HEK293 (cell line): ENCODE measurements around the gene NCKAP1.
A peak's percentile ranks its signal among the peaks of the same experiment; 100 is the strongest.

Experiments
- CTCF ChIA-PET: fragments of 350-600 bp; formaldehyde crosslinking; extraction: SDS; loops from one replicate; lab custom pipeline; 2021; ENCODE audit warnings: antibody characterized with exemption; lab: Yijun Ruan, JAX
- POLR2A ChIA-PET: fragments of 300-600 bp; formaldehyde crosslinking; extraction: SDS; loops from one replicate; lab custom pipeline; 2020; ENCODE audit warnings: antibody characterized with exemption, inconsistent platforms; lab: Yijun Ruan, JAX
- H3K27ac ChIP-seq: fragments of 200-500 bp; sonication (Bioruptor generic); 2 replicates; pipeline ENCODE4 v1.5.1; 2014; ENCODE audit warnings: low read depth, low read length, control low read depth, inconsistent platforms; ENCODE audit errors: extremely low read depth
- H3K36me3 ChIP-seq, 2 experiments: fragments of 200-500 bp in 1 of 2; sonication (Bioruptor generic) in 1 of 2; 1 replicate in 1 of 2; 2 replicates in 1 of 2; pipeline ENCODE4 v1.5.1; 2014 to 2017; ENCODE audit warnings: inconsistent platforms in 2 of 2, low read length in 2 of 2; ENCODE audit not compliant: control insufficient read depth in 2 of 2, insufficient read depth in 1 of 2
- H3K4me1 ChIP-seq: fragments of 200-500 bp; sonication (Bioruptor generic); 2 replicates; pipeline ENCODE4 v1.5.1; 2014; ENCODE audit warnings: mild to moderate bottlenecking, low read length, inconsistent platforms; ENCODE audit not compliant: control insufficient read depth, insufficient read depth
- H3K4me3 ChIP-seq: 2 replicates; pipeline ENCODE4 v1.5.1; 2011; ENCODE audit warnings: low read depth, mild to moderate bottlenecking, control low read depth, low read length, moderate library complexity
- H3K9me3 ChIP-seq: fragments of 200-500 bp; sonication (Bioruptor generic); 2 replicates; pipeline ENCODE4 v1.5.1; 2014; ENCODE audit warnings: low read depth, low read length, inconsistent platforms; ENCODE audit not compliant: control insufficient read depth, insufficient read depth
- EGR2 ChIP-seq: fragments of 450-650 bp; formaldehyde crosslinking; IDR thresholded peaks from 2 replicates; pipeline ENCODE4 v1.5.1; 2016; ENCODE audit warnings: low read depth, missing biosample characterization, missing genetic modification characterization
- HOXD13 ChIP-seq: sonication (generic); formaldehyde crosslinking; IDR thresholded peaks from 2 replicates; pipeline ENCODE4 v1.8.0; 2022; ENCODE audit warnings: missing genetic modification reagents, borderline replicate concordance
- KLF10 ChIP-seq: fragments of 450-650 bp; IDR thresholded peaks from 2 replicates; pipeline ENCODE4 v1.5.1; 2018; ENCODE audit warnings: missing biosample characterization, mild to moderate bottlenecking, missing genetic modification characterization
- MZF1 ChIP-seq: fragments of 450-650 bp; formaldehyde crosslinking; IDR thresholded peaks from 2 replicates; pipeline ENCODE4 v1.5.1; 2017; ENCODE audit warnings: missing biosample characterization, missing genetic modification characterization, borderline replicate concordance
- OVOL3 ChIP-seq: fragments of 450-650 bp; formaldehyde crosslinking; IDR thresholded peaks from 2 replicates; pipeline ENCODE4 v1.5.1; 2016; ENCODE audit warnings: missing biosample characterization, missing genetic modification characterization
- YY1 ChIP-seq: fragments of 450-650 bp; formaldehyde crosslinking; IDR thresholded peaks from 2 replicates; pipeline ENCODE4 v1.5.1; 2018; ENCODE audit warnings: missing biosample characterization, missing genetic modification characterization
- ZBTB17 ChIP-seq: fragments of 450-650 bp; formaldehyde crosslinking; IDR thresholded peaks from 2 replicates; pipeline ENCODE4 v1.5.1; 2016; ENCODE audit warnings: missing biosample characterization, missing genetic modification characterization
- ZBTB20 ChIP-seq: fragments of 450-650 bp; formaldehyde crosslinking; IDR thresholded peaks from 2 replicates; pipeline ENCODE4 v1.5.1; 2016; ENCODE audit warnings: missing biosample characterization, missing genetic modification characterization
- ZFHX2 ChIP-seq: fragments of 450-650 bp; formaldehyde crosslinking; conservative IDR thresholded peaks from 2 replicates; pipeline ENCODE4 v1.5.1; 2016; ENCODE audit warnings: missing biosample characterization, missing genetic modification characterization
- ZNF140 ChIP-seq: fragments of 450-650 bp; formaldehyde crosslinking; IDR thresholded peaks from 2 replicates; pipeline ENCODE4 v1.5.1; 2016; ENCODE audit warnings: missing biosample characterization, missing genetic modification characterization
- ZNF157 ChIP-seq: fragments of 450-650 bp; formaldehyde crosslinking; IDR thresholded peaks from 2 replicates; pipeline ENCODE4 v1.5.1; 2016; ENCODE audit warnings: missing biosample characterization, missing genetic modification characterization
- ZNF24 ChIP-seq: fragments of 450-650 bp; formaldehyde crosslinking; IDR thresholded peaks from 2 replicates; pipeline ENCODE4 v1.5.1; 2016; ENCODE audit warnings: missing biosample characterization, missing genetic modification characterization
- ZNF248 ChIP-seq: fragments of 450-650 bp; formaldehyde crosslinking; IDR thresholded peaks from 2 replicates; pipeline ENCODE4 v1.5.1; 2017; ENCODE audit warnings: missing biosample characterization, missing genetic modification characterization
- ZNF473 ChIP-seq: fragments of 450-650 bp; formaldehyde crosslinking; IDR thresholded peaks from 2 replicates; pipeline ENCODE4 v1.5.1; 2017; ENCODE audit warnings: missing biosample characterization, missing genetic modification characterization
- ZNF488 ChIP-seq: fragments of 450-650 bp; formaldehyde crosslinking; IDR thresholded peaks from 2 replicates; pipeline ENCODE4 v1.5.1; 2016; ENCODE audit warnings: missing biosample characterization, missing genetic modification characterization
- ZNF513 ChIP-seq: fragments of 450-650 bp; IDR thresholded peaks from 2 replicates; pipeline ENCODE4 v1.5.1; 2018; ENCODE audit warnings: missing biosample characterization, missing genetic modification characterization
- ZNF560 ChIP-seq: fragments of 450-650 bp; formaldehyde crosslinking; IDR thresholded peaks from 2 replicates; pipeline ENCODE4 v1.5.1; 2017; ENCODE audit warnings: missing biosample characterization, missing genetic modification characterization, borderline replicate concordance
- ZNF596 ChIP-seq: fragments of 450-650 bp; IDR thresholded peaks from 2 replicates; pipeline ENCODE4 v1.5.0; 2018; ENCODE audit warnings: missing biosample characterization, mild to moderate bottlenecking, missing genetic modification characterization, moderate library complexity
- ZNF623 ChIP-seq: fragments of 450-650 bp; formaldehyde crosslinking; IDR thresholded peaks from 2 replicates; pipeline ENCODE4 v1.5.1; 2016; ENCODE audit warnings: missing biosample characterization, missing genetic modification characterization
- ZNF629 ChIP-seq: fragments of 450-650 bp; formaldehyde crosslinking; IDR thresholded peaks from 2 replicates; pipeline ENCODE4 v1.5.1; 2017; ENCODE audit warnings: missing biosample characterization, missing genetic modification characterization
- ZNF664 ChIP-seq: fragments of 450-650 bp; formaldehyde crosslinking; IDR thresholded peaks from 2 replicates; pipeline ENCODE4 v1.5.1; 2016; ENCODE audit warnings: missing biosample characterization, missing genetic modification characterization
- ZNF692 ChIP-seq: fragments of 450-650 bp; formaldehyde crosslinking; IDR thresholded peaks from 2 replicates; pipeline ENCODE4 v1.5.1; 2016; ENCODE audit warnings: missing biosample characterization, missing genetic modification characterization
- ZXDB ChIP-seq: fragments of 450-650 bp; formaldehyde crosslinking; IDR thresholded peaks from 2 replicates; pipeline ENCODE4 v1.5.1; 2016; ENCODE audit warnings: missing biosample characterization, missing genetic modification characterization
- TF ChIP-seq, protein P1 (sequence below): fragments of 450-650 bp; formaldehyde crosslinking; IDR thresholded peaks from 2 replicates; pipeline ENCODE4 v1.5.1; 2016; ENCODE audit warnings: missing biosample characterization, missing genetic modification characterization
- TF ChIP-seq, protein P2 (sequence below): fragments of 450-650 bp; formaldehyde crosslinking; IDR thresholded peaks from 2 replicates; pipeline ENCODE4 v1.5.1; 2017; ENCODE audit warnings: missing biosample characterization, missing genetic modification characterization
- TF ChIP-seq, protein P3 (sequence below): fragments of 450-650 bp; formaldehyde crosslinking; IDR thresholded peaks from 2 replicates; pipeline ENCODE4 v1.5.1; 2016; ENCODE audit warnings: missing biosample characterization, missing genetic modification characterization

The NCKAP1 gene

DNA sequence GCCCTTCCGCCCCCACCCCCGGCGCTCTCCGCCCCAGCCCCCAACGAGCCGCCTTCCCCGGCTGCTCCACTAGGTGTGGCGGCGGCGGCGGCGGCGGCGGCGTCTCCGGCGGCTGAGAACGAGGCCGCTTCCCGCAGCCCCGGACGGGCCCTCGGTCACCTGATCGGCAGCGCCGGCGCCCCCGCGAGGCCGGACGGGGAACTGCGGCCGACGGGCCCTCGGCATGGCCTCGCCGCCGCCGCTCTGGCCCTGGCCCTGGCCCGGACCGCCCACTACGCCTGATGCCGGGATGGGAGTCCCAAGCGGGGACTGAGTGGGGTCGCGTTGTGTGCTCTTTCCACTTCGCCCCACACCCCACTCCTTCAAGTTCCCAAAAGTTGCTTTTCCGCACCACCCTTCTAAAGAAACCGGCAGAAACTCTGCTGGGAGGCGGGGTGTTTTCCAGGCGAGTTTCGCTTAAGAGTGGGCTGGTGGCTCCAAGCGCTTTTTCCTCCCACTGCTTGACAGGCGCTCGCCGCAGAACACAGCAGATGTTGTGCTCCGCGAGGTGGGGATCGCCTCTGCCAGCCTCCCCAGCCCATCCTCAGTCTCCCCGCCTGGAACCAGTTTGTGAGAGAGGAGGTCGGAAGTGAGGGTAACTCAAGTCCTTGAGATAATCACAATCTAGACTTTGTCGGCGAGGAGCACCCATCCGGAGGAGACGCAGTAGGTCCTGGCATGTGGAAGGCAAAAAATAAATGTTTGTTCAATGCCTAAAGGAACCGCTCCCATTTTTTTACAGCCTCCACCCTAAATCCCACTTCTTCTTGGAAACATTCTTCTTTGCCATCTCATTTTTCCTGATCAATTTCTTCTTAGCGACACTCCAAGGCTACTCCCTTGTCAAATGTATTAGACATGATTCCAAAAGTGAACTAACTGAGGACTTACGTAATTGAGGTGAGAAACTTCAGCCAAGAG lies at the start of gene NCKAP1 (continued):
- TF ChIP-seq ZNF488 (tag by site-specific recombination), result no peak
- TF ChIP-seq ZNF248 (tag by site-specific recombination), result no peak
- TF ChIP-seq OVOL3, result no peak
- no peak for TF ChIP-seq ZNF24 (tag by site-specific recombination)
- TF ChIP-seq MZF1 (tag by site-specific recombination), result 0 out of 2 replicates have a peak, but pooled peaks have one; percentile 70
- peak; percentile 66; the same call in 1 of the 2 replicates for TF ChIP-seq ZBTB20
- TF ChIP-seq, protein P1, sequence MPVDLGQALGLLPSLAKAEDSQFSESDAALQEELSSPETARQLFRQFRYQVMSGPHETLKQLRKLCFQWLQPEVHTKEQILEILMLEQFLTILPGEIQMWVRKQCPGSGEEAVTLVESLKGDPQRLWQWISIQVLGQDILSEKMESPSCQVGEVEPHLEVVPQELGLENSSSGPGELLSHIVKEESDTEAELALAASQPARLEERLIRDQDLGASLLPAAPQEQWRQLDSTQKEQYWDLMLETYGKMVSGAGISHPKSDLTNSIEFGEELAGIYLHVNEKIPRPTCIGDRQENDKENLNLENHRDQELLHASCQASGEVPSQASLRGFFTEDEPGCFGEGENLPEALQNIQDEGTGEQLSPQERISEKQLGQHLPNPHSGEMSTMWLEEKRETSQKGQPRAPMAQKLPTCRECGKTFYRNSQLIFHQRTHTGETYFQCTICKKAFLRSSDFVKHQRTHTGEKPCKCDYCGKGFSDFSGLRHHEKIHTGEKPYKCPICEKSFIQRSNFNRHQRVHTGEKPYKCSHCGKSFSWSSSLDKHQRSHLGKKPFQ, result no peak
- no peak for TF ChIP-seq ZNF692
- TF ChIP-seq ZNF664 (tag by site-specific recombination), result no peak
- no peak for TF ChIP-seq ZNF629
- TF ChIP-seq ZNF140 (tag by site-specific recombination), result no peak
- peak; percentile 77 for TF ChIP-seq ZBTB17
- TF ChIP-seq KLF10 (tag by site-specific recombination), result peak; percentile 32; the same call in 1 of the 2 replicates
- no peak for TF ChIP-seq ZNF157 (tag by site-specific recombination)
- no peak for TF ChIP-seq ZNF596 (tag by site-specific recombination)
- no peak for TF ChIP-seq ZNF473 (tag by site-specific recombination)
- no peak for TF ChIP-seq YY1 (tag by site-specific recombination)
- no peak for TF ChIP-seq ZNF513 (tag by site-specific recombination)

- peaks cover 5% of the 10 kb centered on the region; the same call in 1 of the 2 replicates for H3K4me1 ChIP-seq
- H3K9me3 ChIP-seq, result no peaks in the 10 kb centered on the region
- no peak overlapping the region for H3K4me3 ChIP-seq
- CTCF ChIA-PET, result no interaction called here
- no peaks in the 10 kb centered on the region for H3K36me3 ChIP-seq
- peak; percentile 45 for TF ChIP-seq ZFHX2 (tag by site-specific recombination)
- no peak for TF ChIP-seq ZNF623
- TF ChIP-seq, protein P2, sequence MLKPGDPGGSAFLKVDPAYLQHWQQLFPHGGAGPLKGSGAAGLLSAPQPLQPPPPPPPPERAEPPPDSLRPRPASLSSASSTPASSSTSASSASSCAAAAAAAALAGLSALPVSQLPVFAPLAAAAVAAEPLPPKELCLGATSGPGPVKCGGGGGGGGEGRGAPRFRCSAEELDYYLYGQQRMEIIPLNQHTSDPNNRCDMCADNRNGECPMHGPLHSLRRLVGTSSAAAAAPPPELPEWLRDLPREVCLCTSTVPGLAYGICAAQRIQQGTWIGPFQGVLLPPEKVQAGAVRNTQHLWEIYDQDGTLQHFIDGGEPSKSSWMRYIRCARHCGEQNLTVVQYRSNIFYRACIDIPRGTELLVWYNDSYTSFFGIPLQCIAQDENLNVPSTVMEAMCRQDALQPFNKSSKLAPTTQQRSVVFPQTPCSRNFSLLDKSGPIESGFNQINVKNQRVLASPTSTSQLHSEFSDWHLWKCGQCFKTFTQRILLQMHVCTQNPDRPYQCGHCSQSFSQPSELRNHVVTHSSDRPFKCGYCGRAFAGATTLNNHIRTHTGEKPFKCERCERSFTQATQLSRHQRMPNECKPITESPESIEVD (tag by site-specific recombination), result 0 out of 2 replicates have a peak, but pooled peaks have one; percentile 29
- TF ChIP-seq ZXDB (tag by site-specific recombination), result no peak
- peak; percentile 31; the same call in 1 of the 2 replicates for TF ChIP-seq EGR2 (tag by site-specific recombination)
- no peak for TF ChIP-seq HOXD13 (CRISPR knock-in tag)
- TF ChIP-seq ZNF560 (tag by site-specific recombination), result no peak
- TF ChIP-seq, protein P3, sequence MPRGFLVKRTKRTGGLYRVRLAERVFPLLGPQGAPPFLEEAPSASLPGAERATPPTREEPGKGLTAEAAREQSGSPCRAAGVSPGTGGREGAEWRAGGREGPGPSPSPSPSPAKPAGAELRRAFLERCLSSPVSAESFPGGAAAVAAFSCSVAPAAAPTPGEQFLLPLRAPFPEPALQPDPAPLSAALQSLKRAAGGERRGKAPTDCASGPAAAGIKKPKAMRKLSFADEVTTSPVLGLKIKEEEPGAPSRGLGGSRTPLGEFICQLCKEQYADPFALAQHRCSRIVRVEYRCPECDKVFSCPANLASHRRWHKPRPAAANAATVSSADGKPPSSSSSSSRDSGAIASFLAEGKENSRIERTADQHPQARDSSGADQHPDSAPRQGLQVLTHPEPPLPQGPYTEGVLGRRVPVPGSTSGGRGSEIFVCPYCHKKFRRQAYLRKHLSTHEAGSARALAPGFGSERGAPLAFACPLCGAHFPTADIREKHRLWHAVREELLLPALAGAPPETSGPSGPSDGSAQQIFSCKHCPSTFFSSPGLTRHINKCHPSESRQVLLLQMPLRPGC (tag by site-specific recombination), result no peak
- no peak overlapping the region for H3K27ac ChIP-seq
- POLR2A ChIA-PET, result interaction anchor here (0.7 kb wide), 1 partner anchor 30 kb away, joined by 3 read pairs; no protein-coding TSS in a partner anchor
Measured at GRCh38 chr2:183081911-183082310, 43.7 kb upstream of the NCKAP1 start.
